ENCODE results near the gene SLC25A51. TPM values are rescaled to one million over a fixed set of nuclear protein-coding genes. Genes with fewer than 3 reads are reported as not detected.

SLC25A51 gene
- 118 TPM for total RNA-seq

GRCh38 chr9:37903647-37904444 lies at the start of gene SLC25A51:
Gene SLC25A51, minus strand, starts transcription at chr9:37904127. Its CDS starts 15,577 bp downstream, at chr9:37888550.
- DNase-seq (ENCODE audit: low spot score in 2 of 2) (peak; percentile 92 to 95), FAIRE-seq (no peak)

- no peak for FAIRE-seq
Measured at GRCh38 chr9:37953206-37953774, 49.4 kb upstream of the SLC25A51 start.

GRCh38 chr9:37952731-37953130 lies 48.8 kb upstream of the SLC25A51 start:
- no peak for DNase-seq (ENCODE audit: low spot score in 2 of 2)
- FAIRE-seq = no peak

More at GRCh38 chr9:37953206-37953774, 49.4 kb upstream of the SLC25A51 start:
- DNase-seq (ENCODE audit: low spot score in 2 of 2) = no peak

DNA sequence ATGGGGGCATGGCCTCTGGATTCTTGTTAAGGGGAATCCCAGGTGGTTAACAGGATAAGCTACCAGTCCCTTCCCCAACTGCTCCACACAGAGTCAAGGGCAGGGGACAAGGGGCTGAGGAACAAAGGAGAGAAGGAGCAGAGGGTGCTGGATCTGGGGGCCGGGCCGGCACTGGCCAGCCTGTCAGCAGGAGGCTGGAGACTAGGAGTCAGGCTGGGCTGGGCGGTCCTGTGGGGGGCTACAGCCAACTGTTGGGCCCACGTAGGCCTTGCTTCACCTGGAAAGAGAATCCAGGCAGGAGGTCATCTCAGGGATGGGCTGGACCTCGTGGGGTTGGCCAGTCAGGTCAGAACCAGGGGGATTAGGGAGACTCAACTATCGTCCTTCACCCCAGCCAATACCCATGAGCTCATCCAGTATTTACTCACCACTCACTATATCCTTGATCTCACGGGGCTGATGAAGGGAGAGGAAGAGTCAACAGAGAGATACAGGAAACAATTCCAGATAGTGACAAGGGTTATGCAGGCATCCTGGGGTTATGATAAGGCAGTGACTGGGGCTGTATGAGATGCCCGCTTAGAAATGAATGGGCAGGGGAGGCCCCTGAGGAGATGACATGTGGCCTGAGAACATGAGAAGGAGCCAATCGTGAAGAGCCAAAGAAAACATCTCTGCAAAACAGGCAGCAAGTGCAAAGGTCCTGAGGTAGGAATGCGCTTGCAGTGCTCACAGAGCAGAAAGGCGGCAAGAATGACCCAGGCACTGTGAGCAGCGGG lies 47.9 kb upstream of the SLC25A51 start:
- DNase-seq (ENCODE audit: low spot score in 2 of 2) (no peak), FAIRE-seq (no peak)

- DNase-seq (ENCODE audit: low spot score in 2 of 2) (no peak), FAIRE-seq (no peak)
Measured at GRCh38 chr9:37950561-37950960, 46.6 kb upstream of the SLC25A51 start.

GRCh38 chr9:37949576-37949975 lies 45.6 kb upstream of the SLC25A51 start:
- no peak for FAIRE-seq
- DNase-seq (ENCODE audit: low spot score in 2 of 2) = no peak

- no peak for DNase-seq (ENCODE audit: low spot score in 2 of 2)
- FAIRE-seq = no peak
Measured at GRCh38 chr9:37948417-37948980, 44.6 kb upstream of the SLC25A51 start.

- FAIRE-seq (no peak), DNase-seq (ENCODE audit: low spot score in 2 of 2) (no peak)
Measured at GRCh38 chr9:37947977-37948376, 44.0 kb upstream of the SLC25A51 start.

- no peak for FAIRE-seq
Measured at GRCh38 chr9:37947471-37947870, 43.5 kb upstream of the SLC25A51 start.

DNA sequence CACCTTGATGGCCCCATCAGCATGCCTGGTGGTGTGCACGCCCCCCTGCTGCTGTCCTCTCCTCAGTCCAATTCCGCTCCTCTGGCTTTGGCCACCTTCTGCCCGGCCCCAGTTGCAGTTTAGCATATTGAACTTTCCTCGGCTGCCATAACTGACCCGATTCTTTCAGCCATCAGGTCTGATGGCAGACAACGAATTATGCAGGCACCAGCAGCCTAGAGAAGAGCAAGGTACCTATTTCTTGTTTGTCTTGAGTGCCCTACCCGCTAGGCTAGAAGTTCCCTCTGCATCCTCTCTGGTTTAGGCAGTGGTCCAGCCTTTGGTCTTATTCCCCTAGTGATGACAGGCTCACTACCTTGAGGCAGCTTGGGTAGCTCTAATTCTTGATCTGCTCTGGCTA lies 43.0 kb upstream of the SLC25A51 start:
- FAIRE-seq = no peak
- no peak for DNase-seq (ENCODE audit: low spot score in 2 of 2)

More at GRCh38 chr9:37947471-37947870, 43.5 kb upstream of the SLC25A51 start:
- DNase-seq (ENCODE audit: low spot score in 2 of 2) = no peak

GRCh38 chr9:37946041-37946440 lies 42.1 kb upstream of the SLC25A51 start:
- no peak for DNase-seq (ENCODE audit: low spot score in 2 of 2)
- no peak for FAIRE-seq

DNA sequence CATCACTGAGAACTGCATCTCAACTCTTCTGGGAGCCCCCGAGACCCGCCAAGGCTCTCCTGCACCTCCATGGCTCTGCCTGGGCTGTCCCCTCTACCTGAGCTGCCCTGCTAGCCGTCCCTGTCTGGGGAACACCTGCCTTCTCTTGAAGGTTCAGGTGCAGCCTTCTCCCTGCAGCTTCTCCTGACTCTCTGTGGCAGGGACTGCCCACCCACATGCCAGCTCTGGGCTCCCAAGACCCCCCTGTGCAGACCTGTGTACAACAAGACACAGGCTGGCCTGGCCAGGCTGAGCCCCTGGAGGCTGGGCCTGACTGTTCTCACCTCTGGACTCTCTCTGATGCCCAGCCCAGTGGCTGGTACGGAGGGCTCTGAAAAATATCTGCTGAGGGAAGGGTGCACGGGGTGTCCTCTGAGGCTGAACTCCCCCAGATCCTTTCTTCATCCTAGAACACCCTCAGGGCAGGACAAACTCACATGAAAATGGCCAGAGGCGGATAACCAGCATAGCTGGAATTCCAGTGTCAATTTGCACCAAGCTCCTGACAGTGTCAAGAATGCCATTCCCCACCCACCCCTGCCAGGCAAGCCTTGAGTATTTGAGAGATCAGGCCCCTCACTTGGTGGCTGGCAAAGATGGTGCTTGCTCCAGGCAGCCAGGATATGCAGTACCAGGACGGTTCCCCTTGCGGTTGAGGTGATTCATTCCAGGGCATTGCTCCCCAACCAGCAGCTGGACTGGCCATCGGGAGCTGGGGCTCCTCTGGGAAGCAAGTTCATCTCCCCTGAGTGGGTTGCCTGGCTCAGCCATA lies 40.9 kb upstream of the SLC25A51 start:
- DNase-seq (ENCODE audit: low spot score in 2 of 2) = no peak
- FAIRE-seq = no peak

DNA sequence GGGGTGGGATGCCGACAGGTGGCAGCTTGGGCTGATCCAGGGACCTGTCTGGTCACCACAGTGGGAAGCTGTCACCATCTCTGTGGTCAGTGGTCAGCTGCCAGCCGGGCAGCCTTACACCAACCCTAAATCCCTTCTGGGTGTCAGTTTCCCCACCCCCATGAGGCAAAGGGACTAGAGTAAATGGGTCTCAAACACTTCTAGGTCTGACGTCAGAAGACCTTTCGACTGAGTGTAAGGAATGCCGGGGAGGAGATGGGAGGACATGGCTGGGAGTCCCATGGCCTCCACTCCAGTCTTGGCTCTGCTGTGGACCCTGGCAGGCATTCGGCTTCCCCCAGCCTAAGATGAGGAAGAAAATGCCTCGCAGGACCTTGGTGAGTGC lies 40.3 kb upstream of the SLC25A51 start:
- FAIRE-seq (no peak), DNase-seq (ENCODE audit: low spot score in 2 of 2) (no peak)

GRCh38 chr9:37943345-37944265 lies 39.7 kb upstream of the SLC25A51 start:
- no peak for DNase-seq (ENCODE audit: low spot score in 2 of 2)
- no peak for FAIRE-seq

- DNase-seq (ENCODE audit: low spot score in 2 of 2) (no peak), FAIRE-seq (no peak)
Measured at GRCh38 chr9:37942621-37943344, 38.9 kb upstream of the SLC25A51 start.

- FAIRE-seq (no peak), DNase-seq (ENCODE audit: low spot score in 2 of 2) (no peak)
Measured at GRCh38 chr9:37941253-37941652, 37.3 kb upstream of the SLC25A51 start.

GRCh38 chr9:37939575-37940095 lies 35.7 kb upstream of the SLC25A51 start:
- no peak for FAIRE-seq
- no peak for DNase-seq (ENCODE audit: low spot score in 2 of 2)
